A673 (cell line): ENCODE results near the gene FAM162A. TPM values are rescaled to one million over a fixed set of nuclear protein-coding genes. Genes with fewer than 3 reads are reported as not detected.

ENCODE experiments used
- BruUV-seq: library from RNA; stranded (reverse); fragments of 400-500 nt; replicated peaks from 2 replicates; lab custom pipeline; 2021; lab: Mats Ljungman, UMichigan
- CTCF ChIA-PET: fragments of 300-600 bp; sonication (Branson Sonifier 250); formaldehyde crosslinking; loops from one replicate; lab custom pipeline; 2022; ENCODE audit warnings: antibody characterized with exemption; lab: Charles Lee
- POLR2A ChIA-PET: fragments of 300-600 bp; sonication (Branson Sonifier 250); formaldehyde crosslinking; loops from one replicate; lab custom pipeline; 2022; ENCODE audit warnings: antibody characterized with exemption; ENCODE audit not compliant: low non-redundant PET; lab: Charles Lee
- DNase-seq: peaks from one replicate; pipeline ENCODE4 v3.0.0-alpha.2; 2015; ENCODE audit warnings: low spot score
- H3K27ac ChIP-seq: fragments of 200-600 bp; sonication (generic); 2 replicates; pipeline ENCODE4 v1.5.1; 2016; ENCODE audit warnings: mixed run types, low read depth, mild to moderate bottlenecking, mixed read lengths, antibody characterized with exemption, low read length; ENCODE audit not compliant: poor library complexity, severe bottlenecking
- H3K27me3 ChIP-seq: fragments of 200-600 bp; sonication (generic); replicated peaks from 2 replicates; pipeline ENCODE4 v1.6.1; 2017; ENCODE audit warnings: mixed run types, low read depth, mild to moderate bottlenecking, mixed read lengths, antibody characterized with exemption, low read length; ENCODE audit not compliant: insufficient read depth, poor library complexity
- H3K36me3 ChIP-seq: fragments of 200-600 bp; sonication (generic); 2 replicates; pipeline ENCODE4 v1.6.1; 2016; ENCODE audit warnings: mixed run types, mild to moderate bottlenecking, mixed read lengths, antibody characterized with exemption, low read length; ENCODE audit not compliant: insufficient read depth, poor library complexity, severe bottlenecking
- H3K4me1 ChIP-seq: fragments of 200-600 bp; sonication (generic); 2 replicates; pipeline ENCODE4 v1.6.1; 2017; ENCODE audit warnings: mixed run types, mild to moderate bottlenecking, mixed read lengths, antibody characterized with exemption, low read length; ENCODE audit not compliant: insufficient read depth, poor library complexity, severe bottlenecking
- H3K4me3 ChIP-seq: fragments of 200-600 bp; sonication (generic); 2 replicates; pipeline ENCODE4 v1.5.1; 2016; ENCODE audit warnings: low read depth, mixed run types, mild to moderate bottlenecking, mixed read lengths, low read length; ENCODE audit not compliant: poor library complexity, severe bottlenecking
- H3K9me3 ChIP-seq: fragments of 200-600 bp; sonication (generic); 2 replicates; pipeline ENCODE4 v1.6.1; 2016; ENCODE audit warnings: mixed run types, low read depth, mild to moderate bottlenecking, mixed read lengths, antibody characterized with exemption, low read length; ENCODE audit not compliant: poor library complexity, severe bottlenecking
- CTCF ChIP-seq: fragments of 300-800, 200-600 bp; sonication (generic); conservative IDR thresholded peaks from 2 replicates; pipeline ENCODE4 v1.5.1; 2017; ENCODE audit warnings: low read depth, mild to moderate bottlenecking, antibody characterized with exemption, low read length, moderate library complexity, mixed read lengths
- EZH2 ChIP-seq: fragments of 200-600 bp; sonication (generic); IDR thresholded peaks from 2 replicates; pipeline ENCODE4 v1.6.1; 2017; ENCODE audit warnings: borderline replicate concordance, low read depth, mild to moderate bottlenecking, mixed read lengths, antibody characterized with exemption, low read length; ENCODE audit not compliant: poor library complexity, severe bottlenecking
- intact Hi-C: fragments of 100-400 bp; cut with micrococcal nuclease; formaldehyde crosslinking; loops from one replicate; pipeline ENCODE4 v1.10.0; 2022; ENCODE audit not compliant: unreplicated experiment
- total RNA-seq: library from RNA; stranded (reverse); gene quantifications from 2 replicates; pipeline ENCODE4 v1.2.3, GENCODE V29; 2021

The FAM162A gene
- total RNA-seq, 1 experiment from 2014 or later: 58.1 TPM

GRCh38 chr3:122356402-122356801, 27.6 kb upstream of the FAM162A start:
- no peak overlapping the region for H3K4me3 ChIP-seq
- no peaks in the 10 kb centered on the region for H3K36me3 ChIP-seq
- TF ChIP-seq CTCF (peak; percentile 60), EZH2 (no peak)
- no peaks in the 10 kb centered on the region for H3K9me3 ChIP-seq
- BruUV-seq: no TSS peak
- CTCF ChIA-PET: interaction anchor here (1.5 kb wide), 1 partner anchor 255 kb away, joined by 6 read pairs; no protein-coding TSS in a partner anchor
- no peaks in the 10 kb centered on the region for H3K27me3 ChIP-seq
- DNase-seq: peak; percentile 46
- POLR2A ChIA-PET: no interaction called here
- no peak overlapping the region for H3K27ac ChIP-seq
- peaks cover 23% of the 10 kb centered on the region for H3K4me1 ChIP-seq
- intact Hi-C loops: loop anchor here (5.0 kb wide), 1 partner anchor 254 kb away; no protein-coding TSS in a partner anchor

GRCh38 chr3:122357828-122358702, 25.9 kb upstream of the FAM162A start:
- no peak overlapping the region for H3K4me3 ChIP-seq
- TF ChIP-seq CTCF (no peak), EZH2 (no peak)
- peak; percentile 80 for DNase-seq
- CTCF ChIA-PET: interaction anchor here (1.0 kb wide), 1 partner anchor 100 kb away, joined by 3 read pairs; no protein-coding TSS in a partner anchor
- no peaks in the 10 kb centered on the region for H3K9me3 ChIP-seq
- POLR2A ChIA-PET: interaction anchor here (0.7 kb wide), 1 partner anchor 205 kb away, joined by 4 read pairs; no protein-coding TSS in a partner anchor
- H3K36me3 ChIP-seq: peaks cover 4% of the 10 kb centered on the region
- peaks cover 23% of the 10 kb centered on the region for H3K4me1 ChIP-seq
- no peaks in the 10 kb centered on the region for H3K27me3 ChIP-seq
- peak overlapping the region; percentile 29 for H3K27ac ChIP-seq
- BruUV-seq: no TSS peak
- intact Hi-C loops: loop anchor here (5.0 kb wide), 1 partner anchor 256 kb away; no protein-coding TSS in a partner anchor

- no peak for DNase-seq
- peak overlapping the region; percentile 29 for H3K27ac ChIP-seq
- POLR2A ChIA-PET: no interaction called here
- BruUV-seq: no TSS peak
- CTCF ChIA-PET: no interaction called here
- H3K36me3 ChIP-seq: peaks cover 4% of the 10 kb centered on the region
- no peaks in the 10 kb centered on the region for H3K9me3 ChIP-seq
- no peak overlapping the region for H3K4me3 ChIP-seq
- intact Hi-C loops: loop anchor here (5.0 kb wide), 1 partner anchor 256 kb away; no protein-coding TSS in a partner anchor
- no peaks in the 10 kb centered on the region for H3K27me3 ChIP-seq
- peaks cover 23% of the 10 kb centered on the region for H3K4me1 ChIP-seq
- no peak for TF ChIP-seq EZH2
- TF ChIP-seq CTCF: no peak
Observed at GRCh38 chr3:122358703-122359032, 25.3 kb upstream of the FAM162A start.
